GM21515 (cell line): ENCODE measurements around the gene LAMA3.

ENCODE experiments used
- ATAC-seq: cut with Tn5 transposase; IDR thresholded peaks from one replicate; pipeline ENCODE4 v1.9.1; 2021; ENCODE audit not compliant: unreplicated experiment

LAMA3 gene

GRCh38 chr18:23992941-23993280 is 303.7 kb downstream of the LAMA3 start:
- ATAC-seq: no peak

GRCh38 chr18:23994361-23994902 is 305.2 kb downstream of the LAMA3 start:
- ATAC-seq: no peak

DNA sequence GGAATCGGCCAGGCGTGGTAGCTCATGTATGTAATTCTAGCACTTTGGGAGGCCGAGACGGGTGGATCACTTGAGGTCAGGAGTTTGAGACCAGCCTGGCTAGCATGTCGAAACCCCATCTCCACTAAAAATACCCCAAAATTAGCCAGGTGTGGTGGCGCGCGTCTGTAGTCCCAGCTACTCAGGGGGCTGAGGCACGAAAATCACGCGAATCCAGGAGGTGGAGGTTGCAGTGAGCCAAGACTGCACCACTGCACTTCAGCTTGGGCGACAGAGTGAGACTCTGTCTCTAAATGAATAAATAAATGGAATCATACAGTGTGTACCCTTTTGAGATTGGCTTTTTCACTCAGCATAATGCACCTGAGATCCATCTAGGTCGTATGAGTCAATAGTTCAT is 305.9 kb downstream of the LAMA3 start:
- no peak for ATAC-seq

GRCh38 chr18:23998018-23998417 is 308.8 kb downstream of the LAMA3 start:
- no peak for ATAC-seq

GRCh38 chr18:23998820-23999219 is 309.6 kb downstream of the LAMA3 start:
- ATAC-seq: no peak

- no peak for ATAC-seq
Measured at GRCh38 chr18:24000613-24001490, 311.6 kb downstream of the LAMA3 start.

- no peak for ATAC-seq
Measured at GRCh38 chr18:24002479-24002878, 313.2 kb downstream of the LAMA3 start.

DNA sequence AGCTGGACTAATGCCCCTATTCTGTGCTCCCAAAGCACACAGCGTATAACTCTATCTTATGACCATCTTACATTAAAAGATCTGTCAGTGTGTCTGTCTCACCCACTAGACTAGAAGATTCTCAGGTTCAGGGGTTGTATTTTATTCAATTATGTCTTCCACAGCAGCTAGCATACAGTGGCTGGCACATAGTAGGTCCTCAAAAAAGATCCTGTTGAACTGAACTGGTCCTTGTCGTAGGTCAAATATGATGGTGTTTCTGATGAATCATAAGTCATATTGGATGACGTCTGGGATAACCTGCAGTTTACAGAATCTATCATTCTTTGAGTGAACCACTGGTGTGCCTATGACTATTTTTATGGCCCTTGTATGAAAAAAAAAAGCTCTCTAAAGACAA is 314.0 kb downstream of the LAMA3 start:
- ATAC-seq: no peak

GRCh38 chr18:24003903-24004640 is 314.8 kb downstream of the LAMA3 start:
- ATAC-seq: no peak
